Measurements from ENCODE around the gene RBBP8NL. TPM values are rescaled to one million over a fixed set of nuclear protein-coding genes. Genes with fewer than 3 reads are reported as not detected.

Gene RBBP8NL
- not detected in 2 replicates for total RNA-seq

- DNase-seq (ENCODE audit: low read depth, low spot score) = no peak
These were observed at the start of gene RBBP8NL for GRCh38 chr20:62427172-62428001. TSS of gene RBBP8NL (minus strand) at chr20:62427539. CDS start at chr20:62419647, 7,892 bp downstream.

GRCh38 chr20:62476056-62476838 lies 48.9 kb upstream of the RBBP8NL start:
- DNase-seq (ENCODE audit: low read depth, low spot score) = no peak

GRCh38 chr20:62475772-62476055 lies 48.4 kb upstream of the RBBP8NL start, which contains the start of gene GATA5:
TSS of gene GATA5 (minus strand) at chr20:62475995. CDS start at chr20:62475521, 474 bp downstream.
- no peak for DNase-seq (ENCODE audit: low read depth, low spot score)

GRCh38 chr20:62475027-62475771 lies 47.9 kb upstream of the RBBP8NL start:
- no peak for DNase-seq (ENCODE audit: low read depth, low spot score)

- DNase-seq (ENCODE audit: low read depth, low spot score) = no peak
These were observed 47.3 kb upstream of the RBBP8NL start for GRCh38 chr20:62474604-62475026.

GRCh38 chr20:62473717-62474603 lies 46.6 kb upstream of the RBBP8NL start:
- no peak for DNase-seq (ENCODE audit: low read depth, low spot score)

- DNase-seq (ENCODE audit: low read depth, low spot score) = no peak
These were observed 45.7 kb upstream of the RBBP8NL start for GRCh38 chr20:62472941-62473585.

- DNase-seq (ENCODE audit: low read depth, low spot score) = no peak
These were observed 45.0 kb upstream of the RBBP8NL start for GRCh38 chr20:62472138-62472940.

GRCh38 chr20:62470459-62470858 lies 43.1 kb upstream of the RBBP8NL start:
- DNase-seq (ENCODE audit: low read depth, low spot score) = no peak

- DNase-seq (ENCODE audit: low read depth, low spot score) = no peak
These were observed 42.7 kb upstream of the RBBP8NL start for GRCh38 chr20:62470001-62470400.

GRCh38 chr20:62469352-62469751 lies 42.0 kb upstream of the RBBP8NL start:
- no peak for DNase-seq (ENCODE audit: low read depth, low spot score)

GRCh38 chr20:62466806-62467537 lies 39.6 kb upstream of the RBBP8NL start:
- DNase-seq (ENCODE audit: low read depth, low spot score) = no peak

- DNase-seq (ENCODE audit: low read depth, low spot score) = no peak
These were observed 38.9 kb upstream of the RBBP8NL start for GRCh38 chr20:62466072-62466760.

GRCh38 chr20:62464990-62465389 lies 37.7 kb upstream of the RBBP8NL start:
- no peak for DNase-seq (ENCODE audit: low read depth, low spot score)

- no peak for DNase-seq (ENCODE audit: low read depth, low spot score)
These were observed 37.1 kb upstream of the RBBP8NL start for GRCh38 chr20:62464425-62464770.

GRCh38 chr20:62463651-62464424 lies 36.5 kb upstream of the RBBP8NL start:
- DNase-seq (ENCODE audit: low read depth, low spot score) = no peak

- DNase-seq (ENCODE audit: low read depth, low spot score) = no peak
These were observed 35.7 kb upstream of the RBBP8NL start for GRCh38 chr20:62462976-62463592.
